ENCODE data around the gene GM2A.

The GM2A gene

GRCh38 chr5:151245680-151246219, 7.2 kb upstream of the GM2A start:
- no peak for TF ChIP-seq CREB5 (CRISPR knock-in tag; IDR thresholded peaks at IDR 0.05; ENCODE audit: low read depth)
- no peak for ATAC-seq

GRCh38 chr5:151248651-151249050, 4.3 kb upstream of the GM2A start:
- no peak for TF ChIP-seq ZNF565 (CRISPR knock-in tag; conservative IDR thresholded peaks at IDR 0.05; ENCODE audit: low read depth)
- TF ChIP-seq TOX (CRISPR knock-in tag; IDR thresholded peaks at IDR 0.05; ENCODE audit: borderline replicate concordance), result no peak
- no peak for TF ChIP-seq ZNF70 (CRISPR knock-in tag; IDR thresholded peaks at IDR 0.05)
- no peak for TF ChIP-seq ZFP3 (CRISPR knock-in tag; IDR thresholded peaks at IDR 0.05)
- TF ChIP-seq GLIS3 (CRISPR knock-in tag; IDR thresholded peaks at IDR 0.05), result no peak
- ATAC-seq, result no peak

DNA sequence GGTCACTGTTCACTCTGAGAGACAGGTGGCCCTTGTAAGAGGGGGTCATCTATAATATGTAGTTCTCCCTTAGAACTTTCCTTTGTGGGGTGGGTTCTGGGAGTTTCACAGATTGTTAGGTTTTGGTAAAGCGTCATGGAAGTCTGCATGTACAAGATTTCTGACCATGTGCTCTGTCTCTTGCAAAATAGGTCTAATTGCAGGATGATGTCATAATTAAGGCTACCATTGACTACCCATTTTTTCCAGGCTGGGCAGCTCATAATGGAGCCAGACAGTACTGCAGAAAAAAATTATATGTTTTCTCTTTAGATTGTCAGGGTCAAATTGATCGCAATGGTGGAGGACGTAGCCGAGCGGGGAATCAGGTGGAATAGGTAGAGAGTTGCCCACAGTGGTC, 3.7 kb upstream of the GM2A start:
- no peak for ATAC-seq
- TF ChIP-seq ESRRG (CRISPR knock-in tag; IDR thresholded peaks at IDR 0.05), result no peak
- TF ChIP-seq SNAI2 (CRISPR knock-in tag; IDR thresholded peaks at IDR 0.05), result no peak
- TF ChIP-seq RARB (CRISPR knock-in tag; IDR thresholded peaks at IDR 0.05), result no peak
- TF ChIP-seq BACH2 (CRISPR knock-in tag; IDR thresholded peaks at IDR 0.05; ENCODE audit: borderline replicate concordance), result no peak
- no peak for TF ChIP-seq TOX (CRISPR knock-in tag; IDR thresholded peaks at IDR 0.05; ENCODE audit: borderline replicate concordance)
- TF ChIP-seq, protein P1, sequence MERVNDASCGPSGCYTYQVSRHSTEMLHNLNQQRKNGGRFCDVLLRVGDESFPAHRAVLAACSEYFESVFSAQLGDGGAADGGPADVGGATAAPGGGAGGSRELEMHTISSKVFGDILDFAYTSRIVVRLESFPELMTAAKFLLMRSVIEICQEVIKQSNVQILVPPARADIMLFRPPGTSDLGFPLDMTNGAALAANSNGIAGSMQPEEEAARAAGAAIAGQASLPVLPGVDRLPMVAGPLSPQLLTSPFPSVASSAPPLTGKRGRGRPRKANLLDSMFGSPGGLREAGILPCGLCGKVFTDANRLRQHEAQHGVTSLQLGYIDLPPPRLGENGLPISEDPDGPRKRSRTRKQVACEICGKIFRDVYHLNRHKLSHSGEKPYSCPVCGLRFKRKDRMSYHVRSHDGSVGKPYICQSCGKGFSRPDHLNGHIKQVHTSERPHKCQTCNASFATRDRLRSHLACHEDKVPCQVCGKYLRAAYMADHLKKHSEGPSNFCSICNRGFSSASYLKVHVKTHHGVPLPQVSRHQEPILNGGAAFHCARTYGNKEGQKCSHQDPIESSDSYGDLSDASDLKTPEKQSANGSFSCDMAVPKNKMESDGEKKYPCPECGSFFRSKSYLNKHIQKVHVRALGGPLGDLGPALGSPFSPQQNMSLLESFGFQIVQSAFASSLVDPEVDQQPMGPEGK (CRISPR knock-in tag; IDR thresholded peaks at IDR 0.05; ENCODE audit: borderline replicate concordance), result no peak
- no peak for TF ChIP-seq GLIS3 (CRISPR knock-in tag; IDR thresholded peaks at IDR 0.05)
- TF ChIP-seq CREB5 (CRISPR knock-in tag; IDR thresholded peaks at IDR 0.05; ENCODE audit: low read depth), result no peak
- no peak for TF ChIP-seq ZFP3 (CRISPR knock-in tag; IDR thresholded peaks at IDR 0.05)
- no peak for TF ChIP-seq ARNTL (CRISPR knock-in tag; IDR thresholded peaks at IDR 0.05; ENCODE audit: borderline replicate concordance, low read depth)
- TF ChIP-seq PPARA (CRISPR knock-in tag; IDR thresholded peaks at IDR 0.05; ENCODE audit: borderline replicate concordance), result no peak
- TF ChIP-seq ZNF70 (CRISPR knock-in tag; IDR thresholded peaks at IDR 0.05), result no peak
- no peak for TF ChIP-seq CSRNP3 (CRISPR knock-in tag; IDR thresholded peaks at IDR 0.05)
- TF ChIP-seq OSR1 (CRISPR knock-in tag; IDR thresholded peaks at IDR 0.05), result no peak

GRCh38 chr5:151250346-151251000, 2.5 kb upstream of the GM2A start:
- no peak for ATAC-seq
- TF ChIP-seq ZFP3 (CRISPR knock-in tag; IDR thresholded peaks at IDR 0.05) (no peak), PPARA (CRISPR knock-in tag; IDR thresholded peaks at IDR 0.05; ENCODE audit: borderline replicate concordance) (no peak), ESRRG (CRISPR knock-in tag; IDR thresholded peaks at IDR 0.05) (no peak), BACH2 (CRISPR knock-in tag; IDR thresholded peaks at IDR 0.05; ENCODE audit: borderline replicate concordance) (no peak), GLIS3 (CRISPR knock-in tag; IDR thresholded peaks at IDR 0.05) (no peak), RARB (CRISPR knock-in tag; IDR thresholded peaks at IDR 0.05) (no peak), ZC3H10 (CRISPR knock-in tag; IDR thresholded peaks at IDR 0.05) (no peak), ZNF8 (CRISPR knock-in tag; IDR thresholded peaks at IDR 0.05) (no peak), ZNF70 (CRISPR knock-in tag; IDR thresholded peaks at IDR 0.05) (no peak), TCF4 (CRISPR knock-in tag; IDR thresholded peaks at IDR 0.05; ENCODE audit: borderline replicate concordance) (no peak), ZNF565 (CRISPR knock-in tag; conservative IDR thresholded peaks at IDR 0.05; ENCODE audit: low read depth) (no peak)
- TF ChIP-seq, protein P2, sequence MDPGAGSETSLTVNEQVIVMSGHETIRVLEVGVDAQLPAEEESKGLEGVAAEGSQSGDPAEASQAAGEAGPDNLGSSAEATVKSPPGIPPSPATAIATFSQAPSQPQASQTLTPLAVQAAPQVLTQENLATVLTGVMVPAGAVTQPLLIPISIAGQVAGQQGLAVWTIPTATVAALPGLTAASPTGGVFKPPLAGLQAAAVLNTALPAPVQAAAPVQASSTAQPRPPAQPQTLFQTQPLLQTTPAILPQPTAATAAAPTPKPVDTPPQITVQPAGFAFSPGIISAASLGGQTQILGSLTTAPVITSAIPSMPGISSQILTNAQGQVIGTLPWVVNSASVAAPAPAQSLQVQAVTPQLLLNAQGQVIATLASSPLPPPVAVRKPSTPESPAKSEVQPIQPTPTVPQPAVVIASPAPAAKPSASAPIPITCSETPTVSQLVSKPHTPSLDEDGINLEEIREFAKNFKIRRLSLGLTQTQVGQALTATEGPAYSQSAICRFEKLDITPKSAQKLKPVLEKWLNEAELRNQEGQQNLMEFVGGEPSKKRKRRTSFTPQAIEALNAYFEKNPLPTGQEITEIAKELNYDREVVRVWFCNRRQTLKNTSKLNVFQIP (CRISPR knock-in tag; IDR thresholded peaks at IDR 0.05; ENCODE audit: borderline replicate concordance, low read depth), result no peak
- TF ChIP-seq, protein P1 (CRISPR knock-in tag; IDR thresholded peaks at IDR 0.05; ENCODE audit: borderline replicate concordance), result no peak
